Tibial nerve (tissue), 4 donors: Measurements from ENCODE around the gene C1orf35. TPM values are rescaled to one million over a fixed set of nuclear protein-coding genes. Genes with fewer than 3 reads are reported as not detected.

Experiments
- DNase-seq, 2 donors: peaks; one replicate each; pipeline ENCODE4 v3.0.0-alpha.2; 2019; ENCODE audit warnings: low spot score in 2 of 2
- H3K27ac ChIP-seq, 4 donors: fragments of 200-600 bp; sonication (generic) in 3 of 4; one replicate each; pipeline ENCODE4 v1.5.1; 2017 to 2019; ENCODE audit warnings: mild to moderate bottlenecking in 1 of 4
- H3K27me3 ChIP-seq, 2 donors: fragments of 200-600 bp; sonication (generic) in 1 of 2; one replicate each; pipeline versions ENCODE4 v1.5.1 to v1.6.0; 2017 to 2019
- H3K36me3 ChIP-seq, 3 donors: fragments of 200-600 bp; sonication (generic); one replicate each; pipeline ENCODE4 v1.5.1; 2018 to 2019
- H3K4me1 ChIP-seq, 4 donors: fragments of 200-600 bp; sonication (generic) in 3 of 4; one replicate each; pipeline ENCODE4 v1.5.1; 2017 to 2019
- H3K4me3 ChIP-seq, 4 donors: fragments of 200-600 bp; sonication (generic) in 3 of 4; one replicate each; pipeline ENCODE4 v1.5.1; 2017 to 2019; ENCODE audit warnings: mild to moderate bottlenecking in 1 of 4, moderate library complexity in 1 of 4
- H3K9me3 ChIP-seq, 4 donors: fragments of 200-600 bp; sonication (generic) in 3 of 4; one replicate each; pipeline ENCODE4 v1.5.1; 2017 to 2019
- EP300 ChIP-seq, 2 donors: sonication (generic); formaldehyde crosslinking; IDR thresholded peaks; one replicate each; pipeline ENCODE4 v1.6.1; 2017; ENCODE audit warnings: antibody characterized with exemption in 2 of 2, mild to moderate bottlenecking in 1 of 2
- POLR2A ChIP-seq, 2 donors: fragments of 450-650 bp; IDR thresholded peaks; one replicate each; pipeline ENCODE4 v1.6.1; 2017; ENCODE audit warnings: antibody characterized with exemption in 2 of 2, mild to moderate bottlenecking in 2 of 2, moderate library complexity in 2 of 2
- WGBS, 2 donors: methylation state at CpG; one replicate each; pipeline ENCODE4 v1.1.5; 2018; 5-methylcytosine and 5-hydroxymethylcytosine counted together
- total RNA-seq, 4 donors: library from RNA; depleted of rRNA; stranded (reverse); fragments of >200 nt; gene quantifications; one replicate each; pipeline ENCODE4 v1.1.0, GENCODE V29; 2016
- TF ChIP-seq, protein P1 (sequence below), 5 experiments: fragments of 200-600 bp in 3 of 5; fragments of 450-650 bp in 2 of 5; sonication (generic) in 3 of 5; IDR thresholded peaks; one replicate each; pipeline ENCODE4 v1.5.1; 2016 to 2019; ENCODE audit warnings: antibody characterized with exemption in 5 of 5, mild to moderate bottlenecking in 3 of 5, moderate library complexity in 2 of 5

The C1orf35 gene
- total RNA-seq, 4 donors from 2014 or later, result 26.4 to 38.5 (median 27.1) TPM

DNA sequence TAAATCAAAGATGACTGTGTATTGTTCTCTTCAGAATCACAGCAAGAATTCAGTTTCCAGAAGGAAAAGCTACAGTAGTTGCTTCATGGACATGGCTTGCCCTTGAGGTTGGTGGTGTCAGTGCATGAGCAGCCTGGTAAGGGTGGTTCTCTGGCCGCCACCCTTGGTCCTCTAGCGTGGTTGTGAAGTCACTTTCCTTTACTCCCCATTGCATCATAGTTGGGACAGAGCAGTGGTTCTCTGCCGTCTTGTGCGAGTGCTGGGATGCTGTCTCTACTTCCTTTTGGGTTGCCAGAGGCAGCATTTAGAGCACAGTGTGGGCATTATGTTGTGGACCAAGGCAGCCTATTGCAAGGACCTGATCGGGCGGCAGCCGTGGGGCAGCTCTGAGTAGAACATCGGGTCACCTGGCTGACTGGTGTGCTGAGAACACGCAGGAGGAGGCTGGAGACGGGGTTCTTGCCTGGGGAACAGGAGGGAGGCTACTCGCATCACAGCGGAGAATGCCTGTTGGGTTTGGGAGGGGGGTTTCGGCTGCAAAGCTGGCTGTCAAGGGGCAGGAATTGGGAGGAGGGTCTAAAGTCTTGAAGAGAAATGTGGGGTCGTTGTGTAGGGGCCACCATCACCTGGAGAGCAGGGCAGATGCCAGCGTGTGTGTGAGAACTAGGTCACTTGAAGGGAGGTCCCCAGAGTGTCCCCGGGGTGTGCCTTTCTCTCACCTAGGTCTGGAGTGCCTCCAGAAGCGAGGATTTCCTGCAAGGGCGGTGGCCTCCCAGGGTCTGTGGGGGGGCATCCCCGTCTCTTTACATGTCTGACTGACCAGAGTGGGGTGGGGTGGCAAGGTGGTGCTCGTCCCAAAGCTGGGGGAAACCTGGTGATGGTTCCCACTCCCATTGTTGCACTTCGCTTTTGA, 14.3 kb downstream of the C1orf35 start:
- H3K4me3 ChIP-seq, result no peak overlapping the region
- peak in 1 of 2 donors; percentile 3 for DNase-seq
- WGBS, 2 donors, result 66 to 67% methylated on average over 17 to 20 of the region's 21 CpGs
- peak overlapping the region in 2 of 4 donors; percentile 67 to 99 for H3K27ac ChIP-seq
- peaks cover 0 to 95% (median 84%) of the 10 kb centered on the region in 4 donors for H3K4me1 ChIP-seq
- H3K27me3 ChIP-seq, result no peaks in the 10 kb centered on the region
- TF ChIP-seq EP300 (IDR thresholded peaks at IDR 0.05), result no peak
- TF ChIP-seq, protein P1, sequence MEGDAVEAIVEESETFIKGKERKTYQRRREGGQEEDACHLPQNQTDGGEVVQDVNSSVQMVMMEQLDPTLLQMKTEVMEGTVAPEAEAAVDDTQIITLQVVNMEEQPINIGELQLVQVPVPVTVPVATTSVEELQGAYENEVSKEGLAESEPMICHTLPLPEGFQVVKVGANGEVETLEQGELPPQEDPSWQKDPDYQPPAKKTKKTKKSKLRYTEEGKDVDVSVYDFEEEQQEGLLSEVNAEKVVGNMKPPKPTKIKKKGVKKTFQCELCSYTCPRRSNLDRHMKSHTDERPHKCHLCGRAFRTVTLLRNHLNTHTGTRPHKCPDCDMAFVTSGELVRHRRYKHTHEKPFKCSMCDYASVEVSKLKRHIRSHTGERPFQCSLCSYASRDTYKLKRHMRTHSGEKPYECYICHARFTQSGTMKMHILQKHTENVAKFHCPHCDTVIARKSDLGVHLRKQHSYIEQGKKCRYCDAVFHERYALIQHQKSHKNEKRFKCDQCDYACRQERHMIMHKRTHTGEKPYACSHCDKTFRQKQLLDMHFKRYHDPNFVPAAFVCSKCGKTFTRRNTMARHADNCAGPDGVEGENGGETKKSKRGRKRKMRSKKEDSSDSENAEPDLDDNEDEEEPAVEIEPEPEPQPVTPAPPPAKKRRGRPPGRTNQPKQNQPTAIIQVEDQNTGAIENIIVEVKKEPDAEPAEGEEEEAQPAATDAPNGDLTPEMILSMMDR (IDR thresholded peaks at IDR 0.05), result no peak
- no peak for TF ChIP-seq POLR2A (IDR thresholded peaks at IDR 0.05)
- H3K36me3 ChIP-seq, result peaks cover 0 to 15% (median 0%) of the 10 kb centered on the region in 3 donors
- H3K9me3 ChIP-seq, result no peaks in the 10 kb centered on the region

DNA sequence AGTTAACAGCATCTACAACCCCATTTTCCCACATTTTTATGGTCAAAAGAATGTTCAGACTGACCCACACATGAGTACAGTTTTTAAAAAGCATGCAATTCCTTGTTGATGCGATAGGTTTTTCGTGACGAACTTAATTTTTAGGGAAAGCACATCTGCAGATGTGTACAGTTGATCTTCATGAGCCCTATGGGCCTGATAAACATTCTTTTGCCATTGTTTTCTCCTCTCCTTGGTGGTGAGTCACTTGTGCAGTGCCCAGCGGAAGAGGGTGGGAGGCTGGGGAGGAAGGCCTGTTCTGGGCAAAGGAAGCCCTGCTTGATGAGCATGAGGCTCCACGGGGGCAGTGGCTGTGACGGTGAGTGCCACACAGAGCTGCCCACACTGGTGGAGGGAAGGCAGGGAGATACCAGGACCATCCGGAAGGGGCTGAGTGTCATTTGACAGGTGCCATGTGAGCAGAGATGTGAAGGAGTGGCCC, 15.3 kb downstream of the C1orf35 start:
- peaks cover 0 to 90% (median 83%) of the 10 kb centered on the region in 4 donors for H3K4me1 ChIP-seq
- H3K27ac ChIP-seq, result peak overlapping the region in 2 of 4 donors; percentile 67 to 99
- H3K27me3 ChIP-seq, result no peaks in the 10 kb centered on the region
- peaks cover 0 to 6% (median 0%) of the 10 kb centered on the region in 3 donors for H3K36me3 ChIP-seq
- no peaks in the 10 kb centered on the region for H3K9me3 ChIP-seq
- TF ChIP-seq, protein P1 (IDR thresholded peaks at IDR 0.05), result no peak
- TF ChIP-seq POLR2A (IDR thresholded peaks at IDR 0.05) (no peak), EP300 (IDR thresholded peaks at IDR 0.05) (peak in 1 of 2 donors; percentile 46)
- H3K4me3 ChIP-seq, result no peak overlapping the region
- WGBS, 2 donors, result 30 to 31% methylated on average over 7 of the region's 7 CpGs
- DNase-seq, result peak in 1 of 2 donors; percentile 9

DNA sequence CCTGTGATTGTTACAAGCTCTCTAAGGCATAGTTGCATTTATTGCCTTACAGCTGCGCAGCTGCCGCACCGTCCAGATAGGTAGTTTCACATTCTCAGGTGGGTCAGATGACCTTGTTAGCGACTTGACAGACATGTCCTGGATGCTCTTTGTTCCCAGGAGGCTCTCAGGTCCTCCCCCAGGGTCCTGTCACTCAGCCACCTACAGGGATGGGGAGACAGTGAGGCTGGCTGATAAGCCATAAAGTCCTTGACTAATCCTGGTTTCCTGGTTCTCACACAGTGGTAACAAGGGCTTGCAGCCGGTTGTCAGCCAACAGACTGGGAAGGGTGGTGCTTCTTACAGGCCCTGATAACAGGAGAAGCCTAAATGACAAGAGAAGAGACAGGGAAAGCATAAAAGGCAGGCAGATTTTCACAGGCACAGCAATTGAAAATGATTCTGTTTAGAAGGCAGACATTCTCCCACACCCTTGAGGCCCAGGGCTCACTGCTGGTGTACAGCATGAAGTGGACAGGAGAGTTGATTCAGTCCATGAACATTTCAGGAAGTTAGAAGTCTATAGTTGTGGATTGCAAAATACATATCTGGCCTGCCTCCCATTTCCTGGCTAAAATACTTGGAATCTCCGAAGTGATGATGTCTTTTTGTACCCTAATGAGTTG, 17.7 kb downstream of the C1orf35 start:
- H3K27me3 ChIP-seq, result no peaks in the 10 kb centered on the region
- no peaks in the 10 kb centered on the region for H3K36me3 ChIP-seq
- TF ChIP-seq POLR2A (IDR thresholded peaks at IDR 0.05) (no peak), EP300 (IDR thresholded peaks at IDR 0.05) (no peak)
- TF ChIP-seq, protein P1 (IDR thresholded peaks at IDR 0.05), result no peak
- peaks cover 0 to 80% (median 75%) of the 10 kb centered on the region in 4 donors for H3K4me1 ChIP-seq
- WGBS, 2 donors, result 33 to 34% methylated on average over 6 of the region's 6 CpGs
- peak in 1 of 2 donors; percentile 38 for DNase-seq
- no peaks in the 10 kb centered on the region for H3K9me3 ChIP-seq
- peak overlapping the region in 3 of 4 donors; percentile 99 to 100 (median 99) for H3K27ac ChIP-seq
- H3K4me3 ChIP-seq, result peak overlapping the region in 2 of 4 donors; percentile 94 to 98

DNA sequence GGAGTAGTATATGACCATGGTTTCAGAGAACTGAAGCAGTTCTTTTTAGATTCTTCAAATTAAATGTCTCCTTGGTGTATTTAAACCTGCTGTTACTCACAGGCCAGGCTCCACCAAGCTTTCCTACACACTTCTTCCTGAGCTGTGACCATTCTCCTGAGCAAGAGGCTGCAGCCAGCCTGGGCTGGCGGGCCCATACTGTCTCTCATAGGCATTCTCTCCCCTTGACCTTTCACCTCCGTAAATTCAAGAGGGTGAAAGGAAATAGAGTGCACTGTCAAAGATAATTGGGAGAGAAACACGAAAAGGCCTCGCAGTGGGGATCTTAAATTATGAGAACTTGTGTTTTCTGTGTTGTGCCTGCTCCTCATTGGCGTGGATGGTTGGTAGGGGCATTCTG, 18.3 kb downstream of the C1orf35 start:
- TF ChIP-seq, protein P1 (IDR thresholded peaks at IDR 0.05), result no peak
- TF ChIP-seq EP300 (IDR thresholded peaks at IDR 0.05), result no peak
- TF ChIP-seq POLR2A (IDR thresholded peaks at IDR 0.05), result no peak
- peak overlapping the region in 3 of 4 donors; percentile 94 to 98 (median 98) for H3K4me3 ChIP-seq
- no peak for DNase-seq
- no peaks in the 10 kb centered on the region for H3K9me3 ChIP-seq
- peaks cover 0 to 80% (median 69%) of the 10 kb centered on the region in 4 donors for H3K4me1 ChIP-seq
- H3K27me3 ChIP-seq, result no peaks in the 10 kb centered on the region
- peak overlapping the region in 3 of 4 donors; percentile 99 to 100 (median 99) for H3K27ac ChIP-seq
- WGBS, 2 donors, result 34 to 39% methylated on average over 5 of the region's 5 CpGs
- H3K36me3 ChIP-seq, result no peaks in the 10 kb centered on the region
